GM18907 (cell line): ENCODE measurements around the gene BSPRY.
"Not testable (repeated sequence)": the region's sequence is repeated elsewhere in the genome, so short reads cannot be mapped to it uniquely, and the experiment has no call there.

Source experiments
- ATAC-seq: cut with Tn5 transposase; IDR thresholded peaks from one replicate; pipeline ENCODE4 v1.9.1; 2021; ENCODE audit warnings: mild to moderate bottlenecking, moderate library complexity; ENCODE audit not compliant: unreplicated experiment

The BSPRY gene

GRCh38 chr9:113390192-113390960, 41.0 kb downstream of the BSPRY start:
- no peak for ATAC-seq

GRCh38 chr9:113391917-113392316, 42.6 kb downstream of the BSPRY start:
- no peak for ATAC-seq

GRCh38 chr9:113393281-113393680, 43.9 kb downstream of the BSPRY start:
- ATAC-seq = no peak

GRCh38 chr9:113395000-113395861, 45.9 kb downstream of the BSPRY start:
- ATAC-seq = no peak

- ATAC-seq = no peak
Observed at GRCh38 chr9:113397203-113397631, 47.9 kb downstream of the BSPRY start.

GRCh38 chr9:113398796-113399195, 49.5 kb downstream of the BSPRY start:
- no peak for ATAC-seq

GRCh38 chr9:113399646-113400200, 50.4 kb downstream of the BSPRY start:
- no peak for ATAC-seq

- peak; percentile 98 for ATAC-seq
Observed at GRCh38 chr9:113401027-113401792, 51.9 kb downstream of the BSPRY start, which contains the start of gene ALAD. ALAD (minus strand) TSS chr9:113401284; CDS start chr9:113393559, 7,725 bp downstream.

GRCh38 chr9:113403646-113404045, 54.3 kb downstream of the BSPRY start:
- no peak for ATAC-seq

GRCh38 chr9:113406353-113406752, 57.0 kb downstream of the BSPRY start:
- ATAC-seq = not testable (repeated sequence)

- ATAC-seq = peak; percentile 31
Observed at GRCh38 chr9:113406873-113407511, 57.7 kb downstream of the BSPRY start.

GRCh38 chr9:113409481-113409880, 60.1 kb downstream of the BSPRY start:
- ATAC-seq = no peak

GRCh38 chr9:113409883-113410206, 60.5 kb downstream of the BSPRY start:
- no peak for ATAC-seq

GRCh38 chr9:113410207-113410864, 61.0 kb downstream of the BSPRY start, which contains the start of the genes C9orf43 and POLE3:
C9orf43 (plus strand) TSS chr9:113410747; CDS start chr9:113413494, 2,747 bp downstream.
POLE3 (minus strand) TSS chr9:113410675; CDS start chr9:113410293, 382 bp downstream.
- peak; percentile 92 for ATAC-seq

- ATAC-seq = peak; percentile 88
Observed at GRCh38 chr9:113416149-113416721, 66.9 kb downstream of the BSPRY start.

GRCh38 chr9:113417370-113417769, 68.0 kb downstream of the BSPRY start:
- ATAC-seq = no peak
